Measurements from ENCODE around the gene GALNT12.

DNA sequence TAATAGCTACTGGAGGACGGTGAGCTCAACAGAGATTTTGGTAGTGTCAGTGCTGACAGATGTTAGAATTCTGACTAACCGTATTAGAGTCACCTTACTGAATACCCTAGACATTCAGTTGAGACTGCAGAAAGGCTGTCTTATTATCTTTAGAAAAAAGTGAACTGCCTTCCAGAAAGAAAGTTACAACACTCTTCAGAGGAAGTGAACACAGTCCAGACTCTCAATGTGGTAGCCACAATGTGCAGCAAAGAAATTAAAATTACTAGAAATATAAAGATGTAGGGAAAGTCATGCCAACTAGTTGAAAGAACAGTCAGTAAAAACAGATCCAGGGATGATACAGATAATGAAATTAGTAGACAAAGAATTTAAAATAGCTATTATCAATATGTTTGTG, 89.2 kb downstream of the GALNT12 start:
- TF ChIP-seq POLR2A (IDR thresholded peaks at IDR 0.05; ENCODE audit: low read length) (no peak), GATA1 (IDR thresholded peaks at IDR 0.05; ENCODE audit: low read depth, low read length) (no peak)
